Right atrium auricular region (tissue), 2 donors: ENCODE results near the gene CLNS1A. TPM values are rescaled to one million over a fixed set of nuclear protein-coding genes. Genes with fewer than 3 reads are reported as not detected.
"Not testable (repeated sequence)": the region's sequence is repeated elsewhere in the genome, so short reads cannot be mapped to it uniquely, and the experiment has no call there.

ENCODE experiments used
- DNase-seq: peaks from one replicate; pipeline ENCODE4 v3.0.0-alpha.2; 2019; ENCODE audit warnings: low spot score
- H3K27ac ChIP-seq, 2 donors: fragments of 200-600 bp; sonication (generic); 1 replicate in 1 of 2; 2 replicates in 1 of 2; pipeline ENCODE4 v1.5.1; 2016 to 2019
- H3K27me3 ChIP-seq, 2 donors: fragments of 200-600 bp; sonication (generic); one replicate each; pipeline versions ENCODE4 v1.5.1 to v1.6.0; 2017 to 2019
- H3K36me3 ChIP-seq: fragments of 200-600 bp; sonication (generic); one replicate; pipeline ENCODE4 v1.5.1; 2016
- H3K4me1 ChIP-seq, 2 donors: fragments of 200-600 bp; sonication (generic); one replicate each; pipeline versions ENCODE4 v1.5.1 to v1.6.0; 2017 to 2019
- H3K4me3 ChIP-seq, 2 donors: fragments of 200-600 bp; sonication (generic); 1 replicate in 1 of 2; 2 replicates in 1 of 2; pipeline ENCODE4 v1.5.1; 2017 to 2019; ENCODE audit warnings: mild to moderate bottlenecking in 1 of 2, moderate library complexity in 1 of 2
- H3K9me3 ChIP-seq, 2 donors: fragments of 200-600 bp; sonication (generic); one replicate each; pipeline ENCODE4 v1.5.1; 2019
- CTCF ChIP-seq, 2 donors: fragments of 200-600 bp; sonication (generic); IDR thresholded peaks; one replicate each; pipeline ENCODE4 v1.5.1; 2019; ENCODE audit warnings: antibody characterized with exemption in 2 of 2
- total RNA-seq, 2 donors: library from RNA; depleted of rRNA; stranded (reverse); fragments of >200 nt; gene quantifications; one replicate each; pipeline ENCODE4 v1.1.0, GENCODE V29; 2016

CLNS1A gene
- total RNA-seq, 2 donors from 2014 or later: 55.2 to 59.2 TPM

DNA sequence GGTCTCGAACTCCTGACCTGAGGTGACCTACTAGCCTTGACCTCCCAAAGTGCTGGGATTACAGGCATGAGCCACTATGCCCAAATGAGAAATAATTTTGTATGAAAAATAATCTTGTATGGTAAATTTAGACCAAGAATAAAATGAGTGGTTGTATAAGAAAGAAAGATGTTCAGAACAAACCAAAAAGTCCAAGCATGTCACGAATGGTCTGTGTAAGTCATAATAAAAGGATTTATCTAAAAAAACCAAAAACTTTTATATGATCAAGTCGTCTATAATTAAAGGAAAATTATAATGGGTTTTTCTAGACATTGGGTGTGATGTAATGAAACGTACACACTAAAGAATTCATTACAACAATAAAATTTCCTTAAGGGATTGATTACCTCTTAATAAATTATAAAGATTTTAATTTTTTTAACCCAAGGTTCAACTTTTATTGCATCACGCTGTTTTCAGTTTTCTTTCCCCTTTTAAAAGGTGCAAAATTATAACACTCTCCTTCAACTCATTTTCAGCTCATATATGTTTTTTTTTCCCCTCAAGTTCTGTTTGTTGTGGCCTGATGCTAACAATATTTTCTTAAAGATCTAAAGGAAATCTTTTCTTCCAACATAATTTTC is 56.8 kb downstream of the CLNS1A start:
- Histone ChIP-seq H3K9me3 (peaks cover 0 to 15% of the 10 kb centered on the region in 2 donors), H3K27me3 (no peaks in the 10 kb centered on the region), H3K27ac (no peak overlapping the region), H3K36me3 (no peaks in the 10 kb centered on the region), H3K4me1 (no peaks in the 10 kb centered on the region), H3K4me3 (no peak overlapping the region)
- DNase-seq: no peak
- TF ChIP-seq CTCF (IDR thresholded peaks at IDR 0.05): no peak

GRCh38 chr11:77575428-77575827 is 62.2 kb downstream of the CLNS1A start:
- DNase-seq, H3K27me3 ChIP-seq, H3K4me1 ChIP-seq, H3K9me3 ChIP-seq, H3K36me3 ChIP-seq, H3K4me3 ChIP-seq, H3K27ac ChIP-seq: not testable (repeated sequence)

DNA sequence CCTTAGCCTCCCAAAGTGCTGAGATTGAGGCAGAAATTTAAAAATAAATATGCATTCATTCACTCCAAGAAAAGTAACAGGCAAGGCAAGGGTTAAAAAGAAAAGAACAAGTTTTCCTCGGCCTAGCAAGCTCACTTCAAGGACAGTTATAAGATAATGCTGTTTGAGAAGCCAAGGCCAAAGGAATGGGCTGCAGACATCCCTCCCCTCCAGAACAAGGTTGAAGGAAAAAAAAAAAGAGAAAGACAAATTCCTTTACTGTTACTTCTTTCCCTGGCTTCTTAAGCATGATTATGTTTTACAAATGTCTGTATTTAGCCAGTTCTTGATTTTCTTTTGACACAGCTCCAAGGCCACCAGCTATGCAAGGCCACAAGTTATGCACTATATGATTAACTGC is 66.7 kb downstream of the CLNS1A start:
- H3K27me3 ChIP-seq: not testable (repeated sequence)

DNA sequence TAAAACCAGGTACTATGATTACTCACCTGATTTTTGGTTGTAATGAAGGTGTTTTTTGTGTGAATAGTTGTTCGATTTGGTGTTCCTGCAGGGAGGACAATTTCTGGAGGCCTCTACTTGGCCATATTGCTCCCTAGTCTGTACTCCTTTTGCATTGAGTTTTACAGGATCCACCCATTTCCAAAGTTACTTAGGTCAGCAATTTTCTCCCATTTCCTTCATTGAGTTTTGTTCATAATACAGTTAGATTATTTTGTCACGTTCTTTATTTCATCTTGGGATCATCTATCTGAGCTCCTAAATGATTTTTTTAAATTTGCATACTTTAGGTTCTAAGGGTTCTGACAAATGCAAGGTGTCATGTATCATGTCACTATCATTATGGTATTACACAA is 67.9 kb downstream of the CLNS1A start:
- no peaks in the 10 kb centered on the region for H3K4me1 ChIP-seq
- no peak for TF ChIP-seq CTCF (IDR thresholded peaks at IDR 0.05)
- H3K9me3 ChIP-seq: no peaks in the 10 kb centered on the region
- no peak overlapping the region for H3K27ac ChIP-seq
- no peaks in the 10 kb centered on the region for H3K36me3 ChIP-seq
- DNase-seq: no peak
- no peak overlapping the region for H3K4me3 ChIP-seq
- no peaks in the 10 kb centered on the region for H3K27me3 ChIP-seq

More for the DNA sequence above, 66.7 kb downstream of the CLNS1A start:
- not testable (repeated sequence) for H3K9me3 ChIP-seq, H3K36me3 ChIP-seq, H3K27ac ChIP-seq, DNase-seq, H3K4me3 ChIP-seq, H3K4me1 ChIP-seq

GRCh38 chr11:77568916-77569675 is 68.5 kb downstream of the CLNS1A start:
- H3K4me3 ChIP-seq: no peak overlapping the region
- TF ChIP-seq CTCF (IDR thresholded peaks at IDR 0.05): no peak
- no peak for DNase-seq

DNA sequence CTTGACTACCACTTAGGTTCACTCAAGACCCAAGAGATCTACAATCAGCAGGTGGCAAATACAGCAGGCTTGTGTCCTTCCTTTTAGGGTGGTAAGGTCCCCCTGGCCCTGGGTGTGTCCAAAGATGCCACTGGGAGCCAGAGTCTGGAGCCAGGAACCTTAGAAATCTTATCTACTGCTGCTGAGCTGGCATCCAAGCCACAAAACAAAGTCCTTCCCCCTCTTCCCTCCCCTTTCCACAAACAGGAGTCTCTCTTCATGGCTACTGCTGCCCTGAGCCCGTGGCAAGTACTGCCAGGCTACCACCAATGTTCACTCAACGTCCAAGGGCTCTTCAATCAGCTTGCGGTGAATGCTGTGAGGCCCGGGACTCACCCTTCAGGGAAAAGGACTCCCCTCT is 69.3 kb downstream of the CLNS1A start:
- no peaks in the 10 kb centered on the region for H3K27me3 ChIP-seq
- no peaks in the 10 kb centered on the region for H3K4me1 ChIP-seq
- H3K27ac ChIP-seq: no peak overlapping the region
- no peak overlapping the region for H3K4me3 ChIP-seq
- peaks cover 0 to under 1% of the 10 kb centered on the region in 2 donors for H3K9me3 ChIP-seq
- TF ChIP-seq CTCF (IDR thresholded peaks at IDR 0.05): no peak
- no peak for DNase-seq
- H3K36me3 ChIP-seq: no peaks in the 10 kb centered on the region

More at GRCh38 chr11:77568916-77569675, 68.5 kb downstream of the CLNS1A start:
- H3K27me3 ChIP-seq: no peaks in the 10 kb centered on the region
- H3K27ac ChIP-seq: no peak overlapping the region
- H3K4me1 ChIP-seq: no peaks in the 10 kb centered on the region
- no peaks in the 10 kb centered on the region for H3K36me3 ChIP-seq
- no peaks in the 10 kb centered on the region for H3K9me3 ChIP-seq

Other genes starting within 250 kb of the CLNS1A start
- gene PAK1, start 163.7 kb downstream of the CLNS1A start, total RNA-seq: 10 to 100 TPM; 12.5 to 15.2 TPM
- 1 to 10 TPM in 1 of 2 donors, under 1 TPM in 1; 0.86 to 1.7 TPM for gene AQP11, start 47.8 kb downstream of the CLNS1A start, total RNA-seq
- gene RSF1, start 182.9 kb upstream of the CLNS1A start, total RNA-seq: 10 to 100 TPM; 37.8 to 49.9 TPM
- 100 to 1,000 TPM; 103 to 113 TPM for gene AAMDC, start 183.3 kb upstream of the CLNS1A start, total RNA-seq